Hematopoietic multipotent progenitor cell treated with erythropoietin and hydrocortisone succinate and interleukin-3 and kit ligand, for 17 days (in vitro differentiated cells): ENCODE data around the gene LMLN.
"Not testable (repeated sequence)": the region's sequence is repeated elsewhere in the genome, so short reads cannot be mapped to it uniquely, and the experiment has no call there.

ENCODE experiments used
- DNase-seq: peaks from one replicate; pipeline ENCODE4 v3.0.0-alpha.2; 2015; ENCODE audit warnings: low spot score

Gene LMLN

GRCh38 chr3:197956626-197956988 is 3.4 kb upstream of the LMLN start:
- DNase-seq, result no peak

- no peak for DNase-seq
Observed at GRCh38 chr3:197957790-197958133, 2.3 kb upstream of the LMLN start.

GRCh38 chr3:197958346-197958745 is 1.7 kb upstream of the LMLN start:
- DNase-seq, result no peak

- not testable (repeated sequence) for DNase-seq
Observed at GRCh38 chr3:197958848-197959247, 1.2 kb upstream of the LMLN start.

DNA sequence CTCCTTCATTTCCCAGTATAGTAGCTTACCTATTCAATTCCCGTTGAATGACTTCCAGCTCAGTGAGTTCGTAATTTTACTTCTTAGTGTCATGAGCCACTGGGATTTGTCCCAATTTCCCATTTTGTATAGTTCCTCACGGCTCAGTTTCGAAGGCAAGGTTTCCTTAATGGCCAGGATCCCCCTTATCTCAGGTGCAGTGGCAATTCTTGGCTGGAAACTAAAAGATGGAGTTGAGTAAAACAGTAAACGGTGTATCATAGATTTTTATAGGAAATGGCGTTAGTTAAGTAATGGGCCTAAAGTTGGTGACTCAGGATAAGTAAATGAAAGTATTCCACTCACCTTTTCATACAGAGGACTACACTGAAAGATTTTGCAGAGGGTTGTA is 522 bp upstream of the LMLN start:
- DNase-seq, result peak; percentile 10

GRCh38 chr3:197960694-197961581 is 921 bp downstream of the LMLN start:
- no peak for DNase-seq

DNA sequence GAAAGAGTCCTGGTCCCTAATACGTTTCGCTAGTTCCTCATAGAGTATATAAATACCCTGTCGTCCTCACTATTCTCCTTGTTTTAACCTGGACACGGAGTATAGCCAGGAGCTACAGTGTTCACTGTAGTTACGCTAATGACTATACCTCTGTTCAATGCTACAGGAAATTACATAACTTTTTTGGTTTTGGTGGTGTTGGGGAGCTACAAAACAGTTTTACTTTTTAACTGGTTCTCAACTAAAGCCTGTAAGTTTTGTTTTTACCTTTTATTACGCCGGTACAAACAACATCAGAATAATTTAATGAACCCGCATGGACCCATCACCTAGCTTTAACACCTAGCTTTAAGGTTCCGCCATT is 1.5 kb downstream of the LMLN start:
- no peak for DNase-seq

- no peak for DNase-seq
Observed at GRCh38 chr3:197963019-197963637, 3.1 kb downstream of the LMLN start.

DNA sequence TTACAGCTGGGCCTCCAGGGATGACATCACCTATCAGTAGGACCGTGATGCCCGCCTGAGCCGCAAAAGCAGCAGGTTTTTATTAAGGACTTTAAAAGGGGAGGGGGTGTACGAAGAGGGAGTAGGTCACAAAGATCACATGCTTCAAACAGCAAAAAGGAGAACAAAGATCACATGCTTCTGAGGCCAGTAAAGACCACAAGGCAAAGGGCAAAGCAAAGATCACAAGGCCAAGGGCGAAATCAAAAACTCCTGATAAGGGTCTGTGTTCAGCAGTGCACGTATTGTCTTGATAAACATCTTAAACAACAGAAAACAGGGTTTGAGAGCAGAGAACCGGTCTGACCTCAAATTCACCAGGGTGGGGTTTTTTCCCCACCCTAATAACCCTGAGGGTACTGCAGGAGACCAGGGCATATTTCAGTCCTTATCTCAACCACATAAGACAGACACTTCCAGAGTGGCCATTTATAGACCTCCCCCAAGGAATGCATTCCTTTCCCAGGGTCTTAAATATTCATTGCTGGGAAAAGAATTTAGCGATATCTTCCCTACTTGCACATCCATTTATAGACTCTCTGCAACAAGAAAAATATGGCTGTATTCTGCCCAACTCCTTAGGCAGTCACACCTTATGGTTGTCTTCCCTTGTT is 7.4 kb downstream of the LMLN start:
- not testable (repeated sequence) for DNase-seq

DNA sequence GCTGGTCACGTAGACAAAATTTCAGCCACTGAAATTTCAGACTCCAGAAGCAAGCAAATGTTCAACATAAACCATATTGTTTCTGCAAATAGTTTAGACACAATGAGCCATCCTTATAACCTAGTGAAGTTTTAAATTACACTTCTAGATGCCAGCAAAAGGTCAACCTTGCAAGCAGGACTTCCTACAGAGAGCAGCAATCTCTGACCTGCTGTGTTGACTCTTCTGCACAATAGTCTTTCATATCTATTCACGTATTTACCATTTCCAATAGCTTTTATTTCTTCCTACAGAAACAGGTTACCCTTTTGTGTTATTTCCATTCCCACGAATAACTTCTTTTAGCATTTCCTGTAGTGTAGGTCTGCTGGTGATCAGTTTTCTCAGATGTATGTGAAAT is 10.6 kb downstream of the LMLN start:
- DNase-seq, result no peak

GRCh38 chr3:197974016-197974415 is 14.0 kb downstream of the LMLN start:
- no peak for DNase-seq

- no peak for DNase-seq
Observed at GRCh38 chr3:197975311-197975710, 15.3 kb downstream of the LMLN start.

DNA sequence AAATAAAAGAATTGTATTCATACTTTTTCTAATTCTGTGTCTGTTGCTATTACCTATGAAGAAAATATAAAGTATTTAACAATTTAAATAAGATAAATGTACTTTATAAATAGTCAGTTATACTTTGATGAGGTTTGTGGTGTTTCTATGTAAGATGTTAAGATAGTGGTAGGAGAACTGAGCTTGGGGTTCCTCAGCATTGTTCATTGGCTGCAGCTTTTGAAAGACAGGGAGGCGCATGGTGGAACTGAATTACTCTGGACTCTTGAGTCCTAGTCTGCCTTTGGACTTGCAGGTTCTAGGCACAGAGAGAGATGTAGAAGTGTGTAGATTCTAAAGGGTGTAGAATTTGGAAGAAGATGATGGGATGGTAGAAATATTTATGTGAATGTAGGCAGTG is 23.1 kb downstream of the LMLN start:
- DNase-seq, result no peak

GRCh38 chr3:197989651-197990050 is 29.6 kb downstream of the LMLN start:
- no peak for DNase-seq

- no peak for DNase-seq
Observed at GRCh38 chr3:197994736-197995135, 34.7 kb downstream of the LMLN start.

- no peak for DNase-seq
Observed at GRCh38 chr3:197996855-197997254, 36.8 kb downstream of the LMLN start.

GRCh38 chr3:197997936-197998335 is 37.9 kb downstream of the LMLN start:
- DNase-seq, result no peak

DNA sequence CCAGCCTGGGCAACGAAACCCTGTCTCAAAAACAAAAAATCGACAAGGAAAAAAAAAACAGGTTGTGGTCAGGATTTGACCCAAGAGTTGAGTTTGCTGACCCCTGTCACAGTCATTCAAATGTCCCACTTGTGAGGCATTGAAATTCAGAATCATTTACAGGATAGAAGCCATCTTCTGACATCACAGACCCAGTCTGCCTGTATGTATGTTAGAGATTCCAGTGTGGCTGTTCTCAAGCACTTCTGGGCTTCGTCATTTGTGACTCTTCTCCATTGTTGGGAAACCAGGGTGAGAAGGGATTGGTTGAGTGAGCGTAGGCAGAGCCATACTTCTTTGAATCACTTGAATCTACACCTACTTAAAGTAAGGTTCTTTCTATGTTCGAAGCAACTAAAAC is 57.1 kb downstream of the LMLN start:
- DNase-seq, result no peak

DNA sequence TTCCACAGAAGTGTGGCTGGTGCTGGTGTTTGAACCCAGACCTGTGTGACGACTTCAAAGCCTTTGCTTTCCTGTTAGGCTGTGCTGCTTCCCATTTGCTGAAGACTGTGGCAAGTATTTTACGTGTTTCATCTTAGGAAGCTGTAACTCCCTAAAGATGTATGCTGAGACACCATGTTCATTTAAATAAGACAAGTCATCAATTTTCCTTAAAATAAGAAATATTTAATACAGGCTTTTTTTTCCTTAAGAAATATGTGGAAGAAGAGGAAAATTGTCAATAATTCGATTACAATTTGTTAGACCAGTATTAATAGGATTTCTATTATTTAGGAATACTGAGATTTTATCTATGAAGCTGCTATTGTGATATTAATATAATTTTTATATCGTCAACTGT is 58.4 kb downstream of the LMLN start:
- DNase-seq, result no peak

- no peak for DNase-seq
Observed at GRCh38 chr3:198019115-198019514, 59.1 kb downstream of the LMLN start.

DNA sequence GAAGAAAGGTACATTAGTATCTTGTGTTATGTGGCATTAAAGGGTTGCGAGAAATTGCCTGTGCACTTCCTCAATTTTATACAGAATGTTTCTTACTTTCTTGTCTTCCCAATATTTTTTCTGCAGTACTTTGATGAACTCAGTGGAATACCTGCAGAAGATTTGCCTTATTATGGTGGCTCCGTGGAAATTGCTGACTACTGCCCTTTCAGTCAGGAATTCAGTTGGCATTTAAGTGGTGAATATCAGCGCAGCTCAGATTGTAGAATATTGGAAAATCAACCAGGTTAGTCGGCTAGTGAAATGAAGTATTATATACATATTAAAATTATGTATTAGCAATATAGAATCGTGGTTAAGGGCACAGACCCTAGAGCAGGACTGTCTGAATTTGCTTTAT is 61.3 kb downstream of the LMLN start:
- DNase-seq, result no peak

- no peak for DNase-seq
Observed at GRCh38 chr3:198022604-198023003, 62.6 kb downstream of the LMLN start.

DNA sequence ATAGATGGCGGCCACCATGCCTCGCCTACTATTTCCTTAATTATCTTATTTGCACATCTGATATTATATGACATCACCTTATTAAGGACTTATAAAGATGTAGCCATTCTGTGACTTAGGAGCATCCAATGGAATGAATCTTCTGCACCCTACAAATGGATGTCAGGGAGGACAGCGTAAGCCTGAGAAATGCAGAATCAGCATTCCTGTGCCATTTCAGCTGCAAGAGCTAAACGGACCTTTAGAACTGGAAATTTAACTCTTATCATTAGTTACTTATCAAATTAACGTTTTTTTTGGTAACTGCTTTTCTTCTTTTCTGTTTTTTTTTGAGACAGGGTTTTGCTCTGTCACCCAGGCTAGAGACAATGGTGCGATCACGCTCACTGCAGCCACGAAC is 65.6 kb downstream of the LMLN start:
- no peak for DNase-seq
